K562 (cell line): ENCODE measurements around the gene PITX1. TPM values are rescaled to one million over a fixed set of nuclear protein-coding genes. Genes with fewer than 3 reads are reported as not detected.

ENCODE experiments used
- ATAC-seq: fragments of 200-7000 bp; cut with Tn5 transposase; 3 replicates; pipeline ENCODE4 v1.9.1; 2020; ENCODE audit warnings: moderate library complexity
- BruUV-seq: library from RNA; stranded (reverse); fragments of 400-500 nt; replicated peaks from 2 replicates; lab custom pipeline; 2021; lab: Mats Ljungman, UMichigan
- CTCF ChIA-PET: fragments of 300-600 bp; formaldehyde crosslinking; extraction: SDS; loops from one replicate; lab custom pipeline; 2021; ENCODE audit warnings: low intra/inter-chr PET ratio; lab: Yijun Ruan, JAX
- POLR2A ChIA-PET: fragments of 300-600, 350-650 bp; sonication (Branson Sonifier 250); formaldehyde crosslinking; extraction: SDS; loops from one replicate; lab custom pipeline; 2021; ENCODE audit warnings: antibody characterized with exemption, inconsistent platforms; lab: Yijun Ruan, JAX
- DNase-seq, 4 experiments: peaks; one replicate each; pipeline versions ENCODE4 v3.0.0 to v3.0.0-alpha.2; 2011 to 2018; ENCODE audit warnings: low spot score in 3 of 4, mixed read lengths in 3 of 4; ENCODE audit errors: extremely low read depth in 1 of 4
- FAIRE-seq: peaks from 2 replicates; lab custom pipeline; 2011; peaks lifted over from hg19 to GRCh38; lab: Jason Lieb, UNC
- H2AFZ ChIP-seq: 2 replicates; pipeline ENCODE4 v1.6.0; 2011; ENCODE audit warnings: low read depth, low read length, control low read depth, inconsistent platforms
- H3K27ac ChIP-seq: fragments of 200-600 bp; 3 replicates; pipeline ENCODE4 v1.8.0; 2011; ENCODE audit warnings: low read depth, mild to moderate bottlenecking, control low read depth, inconsistent platforms, low read length, moderate library complexity, mixed read lengths; ENCODE audit errors: extremely low read depth
- H3K27me3 ChIP-seq, 2 experiments: fragments of 300-600 bp in 1 of 2; 2 replicates in 1 of 2; 3 replicates in 1 of 2; pipeline versions ENCODE4 v1.6.0 to v1.8.0; 2011; ENCODE audit warnings: inconsistent platforms in 2 of 2, low read length in 2 of 2, mild to moderate bottlenecking in 1 of 2, mixed read lengths in 1 of 2, moderate library complexity in 1 of 2; ENCODE audit not compliant: control insufficient read depth in 2 of 2, insufficient read depth in 2 of 2
- H3K36me3 ChIP-seq: fragments of 300-600 bp; 3 replicates; pipeline ENCODE4 v1.8.0; 2011; ENCODE audit warnings: mild to moderate bottlenecking, low read length, inconsistent platforms; ENCODE audit not compliant: control insufficient read depth, insufficient read depth
- H3K4me1 ChIP-seq, 2 experiments: fragments of 200-600 bp in 1 of 2; replicated peaks in 1 of 2; 2 replicates in 1 of 2; 3 replicates in 1 of 2; pipeline versions ENCODE4 v1.5.1 to v1.8.0; 2011; ENCODE audit warnings: inconsistent platforms in 2 of 2, low read length in 2 of 2, mild to moderate bottlenecking in 1 of 2, mixed read lengths in 1 of 2, moderate library complexity in 1 of 2; ENCODE audit not compliant: control insufficient read depth in 2 of 2, insufficient read depth in 2 of 2
- H3K4me2 ChIP-seq: 2 replicates; pipeline ENCODE4 v1.6.1; 2011; ENCODE audit warnings: low read length, control low read depth, inconsistent platforms, mixed read lengths; ENCODE audit not compliant: insufficient read depth
- H3K4me3 ChIP-seq: fragments of 200-600 bp; sonication (generic), shearing (Covaris generic); 2 replicates; pipeline ENCODE4 v1.5.1; 2016; ENCODE audit warnings: control low read depth, inconsistent platforms
- H3K79me2 ChIP-seq: fragments of 200-600 bp; 3 replicates; pipeline ENCODE4 v1.8.0; 2011; ENCODE audit warnings: low read length, inconsistent platforms; ENCODE audit not compliant: control insufficient read depth, insufficient read depth
- H3K9ac ChIP-seq, 2 experiments: 2 replicates each; pipeline versions ENCODE4 v1.6.0 to v1.6.1; 2011; ENCODE audit warnings: low read depth in 2 of 2, low read length in 2 of 2, control low read depth in 1 of 2, inconsistent platforms in 1 of 2, mild to moderate bottlenecking in 1 of 2, mixed read lengths in 1 of 2; ENCODE audit not compliant: insufficient read depth in 1 of 2
- H3K9me1 ChIP-seq: one replicate; pipeline ENCODE4 v1.6.0; 2011; ENCODE audit warnings: inconsistent platforms, mild to moderate bottlenecking, low read length, moderate library complexity; ENCODE audit not compliant: control insufficient read depth, insufficient read depth
- H3K9me3 ChIP-seq: replicated peaks from 2 replicates; pipeline ENCODE4 v1.5.1; 2011; ENCODE audit warnings: low read depth, low read length, inconsistent platforms; ENCODE audit not compliant: control insufficient read depth, insufficient read depth
- H4K20me1 ChIP-seq: replicated peaks from 2 replicates; pipeline ENCODE4 v1.6.1; 2011; ENCODE audit warnings: low read length, inconsistent platforms, mixed read lengths; ENCODE audit not compliant: control insufficient read depth, insufficient read depth
- ATF4 ChIP-seq: fragments of 450-650 bp; formaldehyde crosslinking; IDR thresholded peaks from 2 replicates; pipeline ENCODE4 v1.4.0; 2022; ENCODE audit warnings: mild to moderate bottlenecking, moderate library complexity
- HDGF ChIP-seq: fragments of 450-650 bp; IDR thresholded peaks from 2 replicates; pipeline ENCODE4 v1.6.1; 2016
- NR1H2 ChIP-seq: sonication (generic); formaldehyde crosslinking; IDR thresholded peaks from 2 replicates; pipeline ENCODE4 v1.4.0; 2020; ENCODE audit warnings: mild to moderate bottlenecking, missing genetic modification reagents
- RBM14 ChIP-seq: fragments of 200-400 bp; formaldehyde crosslinking; IDR thresholded peaks from 2 replicates; pipeline ENCODE4 v1.6.1; 2018; ENCODE audit warnings: low read depth, mild to moderate bottlenecking, low read length, moderate library complexity, borderline replicate concordance; ENCODE audit not compliant: insufficient read depth
- SRF ChIP-seq, 2 experiments: fragments of 250-450, 450-650 bp in 1 of 2; sonication (Bioruptor Pico) in 1 of 2; sonication (generic) in 1 of 2; formaldehyde crosslinking; IDR thresholded peaks; 2 replicates each; pipeline versions ENCODE4 v1.5.0 to v1.5.1; 2020 to 2022; ENCODE audit warnings: mild to moderate bottlenecking in 1 of 2, missing genetic modification reagents in 1 of 2
- ZNF274 ChIP-seq: IDR thresholded peaks from 2 replicates; pipeline ENCODE4 v1.6.1; 2011; ENCODE audit warnings: low read depth, mild to moderate bottlenecking, low read length, moderate library complexity, borderline replicate concordance
- ZNF583 ChIP-seq: fragments of 250-450 bp; sonication (Bioruptor Pico); IDR thresholded peaks from 2 replicates; pipeline ENCODE4 v1.4.0; 2020
- WGBS: fragments of 100-300 bp; shearing (Covaris generic); methylation state at CpG from one replicate; pipeline ENCODE4 v1.1.6; 2016; ENCODE audit warnings: low coverage, mixed read lengths; ENCODE audit not compliant: insufficient coverage; ENCODE audit errors: missing lambda C conversion rate; 5-methylcytosine and 5-hydroxymethylcytosine counted together
- in situ Hi-C: fragments of 300-500 bp; cut with MboI; formaldehyde crosslinking; loops from 4 replicates; pipeline ENCODE4 v1.15.0; 2018; ENCODE audit warnings: inconsistent platforms, mixed read lengths
- intact Hi-C: fragments of 100-400 bp; cut with micrococcal nuclease; formaldehyde crosslinking; loops from 2 replicates; pipeline ENCODE4 v1.14.2; 2022
- polyA plus RNA-seq, 8 experiments: library from polyadenylated mRNA; depleted of rRNA in 4 of 8; stranded (reverse) in 5 of 8; unstranded in 3 of 8; fragments of >200 nt; fragmentation: Nextera tagmentation in 2 of 8; fragmentation: Illumina TruSeq in 1 of 8; extraction: Ambion mirVana in 2 of 8; extraction: Trizol in 1 of 8; gene quantifications; 2 replicates each; pipeline versions ENCODE4 v1.2.1 to v1.2.3, GENCODE V29; 2011 to 2014; ENCODE audit warnings: inconsistent platforms in 1 of 8, missing spikeins in 1 of 8
- total RNA-seq, 7 experiments: library from RNA; depleted of rRNA in 6 of 7; stranded (reverse); fragments of >200 nt in 6 of 7; fragmentation: Illumina TruSeq in 2 of 7; extraction: Trizol in 2 of 7; gene quantifications; 2 replicates each; pipeline versions ENCODE4 v1.2.1 to v1.2.3, GENCODE V29; 2011 to 2021; ENCODE audit warnings: low replicate concordance in 1 of 7
- TF ChIP-seq, protein P1 (sequence below), 2 experiments: fragments of 250-450 bp in 1 of 2; fragments of 450-650 bp in 1 of 2; sonication (Bioruptor Pico) in 1 of 2; IDR thresholded peaks; 2 replicates each; pipeline versions ENCODE4 v1.6.1 to v1.8.0; 2016 to 2021; ENCODE audit warnings: mild to moderate bottlenecking in 2 of 2, moderate library complexity in 2 of 2, missing compliant biosample characterization in 1 of 2, missing genetic modification characterization in 1 of 2

PITX1 gene
- total and polyA plus RNA-seq, 9 of the 15 experiments (the other 6 are each of a cell fraction or from before 2014, with no cell fraction given) = 0.13 to 88.2 (median 24.9) TPM

DNA sequence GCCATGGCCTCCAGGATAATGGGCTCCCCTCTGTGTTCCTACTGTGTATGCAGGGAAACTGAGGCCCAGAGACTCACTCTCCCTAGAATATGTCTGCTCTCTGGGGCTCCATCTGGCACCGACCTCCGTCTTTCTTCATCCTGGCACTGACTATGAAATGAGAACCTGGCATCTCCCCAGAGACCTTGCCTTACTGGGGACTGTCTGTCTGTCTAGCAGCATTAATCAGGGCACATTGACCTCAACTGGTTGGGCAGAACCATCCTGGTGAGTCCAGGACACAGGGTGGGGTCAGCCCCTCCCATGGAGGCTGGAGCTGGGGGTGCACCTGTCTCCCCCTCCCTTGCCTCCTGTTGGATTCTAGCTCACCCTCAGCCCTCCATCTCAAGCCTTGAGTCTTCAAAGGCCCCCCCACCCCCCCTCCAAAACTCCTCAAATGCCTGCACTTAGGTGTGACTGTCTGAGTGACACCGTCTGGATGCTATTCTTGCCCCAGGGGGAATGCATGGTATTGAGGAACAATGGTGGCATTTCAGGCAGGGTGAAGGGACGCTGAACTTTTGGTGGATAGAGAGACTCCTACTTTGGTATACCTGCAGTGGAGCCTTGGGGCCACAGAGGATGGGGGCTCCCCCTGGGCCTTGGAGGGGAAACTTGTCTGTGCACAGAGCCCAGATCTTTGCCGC lies 12.8 kb upstream of the PITX1 start:
- CTCF ChIA-PET = interaction anchor here (0.6 kb wide), 1 partner anchor 21 kb away, joined by 6 read pairs; no protein-coding TSS in a partner anchor
- H3K27me3 ChIP-seq = no peaks in the 10 kb centered on the region
- no peak overlapping the region for H2AFZ ChIP-seq
- H3K4me1 ChIP-seq = peaks cover 11 to 19% of the 10 kb centered on the region in 2 experiments; a peak in 4 of 5 replicates
- FAIRE-seq (no peak), DNase-seq (no peak), ATAC-seq (no peak)
- BruUV-seq = no TSS peak
- intact Hi-C loops (no loop called here), in situ Hi-C loops (no loop called here)
- H3K9ac ChIP-seq = no peak overlapping the region
- H3K36me3 ChIP-seq = no peaks in the 10 kb centered on the region
- no peaks in the 10 kb centered on the region for H3K9me3 ChIP-seq
- no peaks in the 10 kb centered on the region for H3K79me2 ChIP-seq
- no peak overlapping the region for H3K27ac ChIP-seq
- 0 out of 2 replicates have a peak, but pooled peaks cover 5% of the 10 kb centered on the region for H4K20me1 ChIP-seq
- POLR2A ChIA-PET = interaction anchor here (0.6 to 1.1 kb wide), 3 partner anchors 12 to 19 kb away, joined by 3 to 4 read pairs (median 3); no protein-coding TSS in a partner anchor
- H3K9me1 ChIP-seq = no peaks in the 10 kb centered on the region
- H3K4me3 ChIP-seq = no peak overlapping the region
- TF ChIP-seq ATF4 (no peak), ZNF274 (no peak), ZNF583 (CRISPR knock-in tag) (no peak), HDGF (no peak), RBM14 (no peak), NR1H2 (CRISPR knock-in tag) (no peak), SRF (CRISPR knock-in tag; IDR thresholded peaks at IDR 0.05) (no peak)
- TF ChIP-seq, protein P1, sequence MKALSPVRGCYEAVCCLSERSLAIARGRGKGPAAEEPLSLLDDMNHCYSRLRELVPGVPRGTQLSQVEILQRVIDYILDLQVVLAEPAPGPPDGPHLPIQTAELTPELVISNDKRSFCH (CRISPR knock-in tag; IDR thresholded peaks at IDR 0.05) = no peak
- TF ChIP-seq, protein P1 (tag; IDR thresholded peaks at IDR 0.05) = no peak
- 63% methylated on average over 5 of the region's 5 CpGs for WGBS
- no peak overlapping the region for H3K4me2 ChIP-seq
